Measurements from ENCODE around the gene SLC44A1. TPM values are rescaled to one million over a fixed set of nuclear protein-coding genes. Genes with fewer than 3 reads are reported as not detected.

Gene SLC44A1
- total and polyA plus RNA-seq, 10 of the 15 experiments (the other 5 are each of a cell fraction or from before 2014, with no cell fraction given), result 2.4 to 21.2 (median 12.4) TPM

GRCh38 chr9:105447814-105448812 lies 203.7 kb downstream of the SLC44A1 start, which contains the start of gene FSD1L:
Gene FSD1L (plus strand): TSS chr9:105448034. CDS start chr9:105448221, 187 bp downstream.
- Histone ChIP-seq H3K4me3 (peak within 1 kb of the TSS; percentile 83), H4K20me1 (ENCODE audit: control insufficient read depth, insufficient read depth) (no peaks in the 10 kb centered on the region), H2AFZ (ENCODE audit: control insufficient read depth, low read depth, low read length) (peak within 1 kb of the TSS; percentile 98), H3K79me2 (ENCODE audit: control insufficient read depth, insufficient read depth, low read length) (peaks cover 26% of the 10 kb centered on the region), H3K4me2 (ENCODE audit: control insufficient read depth, insufficient read depth) (peak within 1 kb of the TSS; percentile 93), H3K27me3 (replicated peaks in 1 of 2; ENCODE audit: control insufficient read depth in 2 of 2, insufficient read depth in 2 of 2, low read length in 1 of 2) (no peaks in the 10 kb centered on the region), H3K4me1 (ENCODE audit: control insufficient read depth, insufficient read depth, low read length) (no peaks in the 10 kb centered on the region), H3K9ac (ENCODE audit: control insufficient read depth, insufficient read depth, low read length) (peak within 1 kb of the TSS; percentile 80), H3K9me3 (replicated peaks; ENCODE audit: control insufficient read depth, insufficient read depth, low read length) (no peaks in the 10 kb centered on the region), H3K36me3 (ENCODE audit: control insufficient read depth in 2 of 2, insufficient read depth in 2 of 2, low read length in 1 of 2) (no peaks in the 10 kb centered on the region), H3K27ac (ENCODE audit: control insufficient read depth, insufficient read depth) (peak within 1 kb of the TSS; percentile 16)
- peak; percentile 74 for DNase-seq (ENCODE audit: low read depth, low spot score)
- under 1% methylated on average over 59 of the region's 87 CpGs for WGBS (ENCODE audit: insufficient coverage, insufficient replicate concordance, low lambda C conversion rate, missing lambda C conversion rate)
- RAD21 ChIA-PET (ENCODE audit: unreplicated experiment), result interaction anchor here (0.6 to 2.6 kb wide), 12 partner anchors 9 to 270 kb away, joined by 3 to 10 read pairs (median 6); partner anchors contain the start of gene FKTN
- intact Hi-C loops (cut with micrococcal nuclease; ENCODE audit: unreplicated experiment) (loop anchor here (2.0 to 10.0 kb wide), 3 partner anchors 53 to 247 kb away; partner anchors contain the start of genes FKTN and TMEM38B), in situ Hi-C loops (cut with MboI) (no loop called here)
- CTCF ChIA-PET, result interaction anchor here (0.5 to 2.8 kb wide), 7 partner anchors 33 to 270 kb away, joined by 3 to 8 read pairs (median 6); no protein-coding TSS in a partner anchor
- SMC1A ChIA-PET (ENCODE audit: uncharacterized antibody, unreplicated experiment), result interaction anchor here (0.8 to 1.4 kb wide), 3 partner anchors 83 to 105 kb away, joined by 3 to 6 read pairs (median 3); no protein-coding TSS in a partner anchor
- no TSS peak for BruUV-seq (replicated peaks)
- peak; percentile 93 for ATAC-seq
- POLR2A ChIA-PET, result interaction anchor here (0.6 kb wide), 1 partner anchor 63 kb away, joined by 5 read pairs; no protein-coding TSS in a partner anchor
- peak; percentile 92 for FAIRE-seq
- TF ChIP-seq HDAC6 (IDR thresholded peaks at IDR 0.05; ENCODE audit: unreplicated experiment), result no peak
- peak; percentile 79; the same call in 1 of the 2 replicates for TF ChIP-seq PAX5 (IDR thresholded peaks at IDR 0.05; ENCODE audit: borderline replicate concordance, low read depth, low read length)
- no peak for TF ChIP-seq PKNOX1 (IDR thresholded peaks at IDR 0.05)
- no peak for TF ChIP-seq SP1 (IDR thresholded peaks at IDR 0.05; ENCODE audit: low read depth, low read length)
- TF ChIP-seq SMAD1 (IDR thresholded peaks at IDR 0.05; ENCODE audit: low read depth, partially characterized antibody), result no peak
- TF ChIP-seq ZNF622 (IDR thresholded peaks at IDR 0.05), result no peak
- TF ChIP-seq MEF2A (IDR thresholded peaks at IDR 0.05; ENCODE audit: insufficient read depth, low read depth, low read length), result no peak
- no peak for TF ChIP-seq JUND (IDR thresholded peaks at IDR 0.05; ENCODE audit: low read depth, low read length)
- peak; percentile 61 for TF ChIP-seq NRF1 (conservative IDR thresholded peaks at IDR 0.05; ENCODE audit: low read depth, low read length)
- TF ChIP-seq CREM (IDR thresholded peaks at IDR 0.05; ENCODE audit: low read depth), result no peak
- TF ChIP-seq ZNF274 (IDR thresholded peaks at IDR 0.05; ENCODE audit: insufficient read depth, insufficient read length), result no peak
- TF ChIP-seq FOXM1 (IDR thresholded peaks at IDR 0.05; ENCODE audit: low read depth, low read length), result no peak
- TF ChIP-seq BCL11A (IDR thresholded peaks at IDR 0.05; ENCODE audit: low read depth, low read length), result no peak
- no peak for TF ChIP-seq FOS (IDR thresholded peaks at IDR 0.05; ENCODE audit: borderline replicate concordance, extremely low read depth, insufficient read length)
- TF ChIP-seq ZSCAN29 (IDR thresholded peaks at IDR 0.05), result no peak
- peak; percentile 64; the same call in 1 of the 2 replicates for TF ChIP-seq IRF4 (IDR thresholded peaks at IDR 0.05; ENCODE audit: low read depth, low read length)
- TF ChIP-seq RUNX3 (IDR thresholded peaks at IDR 0.05; ENCODE audit: low read length), result peak; percentile 47
- no peak for TF ChIP-seq EZH2 (IDR thresholded peaks at IDR 0.05; ENCODE audit: borderline replicate concordance, control insufficient read depth, low read depth, low read length)
- no peak for TF ChIP-seq STAT3 (IDR thresholded peaks at IDR 0.05; ENCODE audit: low read depth, low read length)
- no peak for TF ChIP-seq GABPA (IDR thresholded peaks at IDR 0.05; ENCODE audit: low read depth)
- TF ChIP-seq CTCF (IDR thresholded peaks at IDR 0.05 in 2 of 3, conservative IDR thresholded peaks at IDR 0.05 in 1 of 3; ENCODE audit: control insufficient read depth in 2 of 3, extremely low read depth in 1 of 3, insufficient read depth in 1 of 3, low read depth in 3 of 3, low read length in 3 of 3), result peak; percentile 42 to 69 (median 49); a peak in 5 of 6 replicates
- TF ChIP-seq NBN (IDR thresholded peaks at IDR 0.05), result no peak

All from GM12878 (cell line).